GM12878 (cell line): Measurements from ENCODE around the gene ZNF554.

Experiments used
- BCL3 ChIP-seq: IDR thresholded peaks from 2 replicates; pipeline ENCODE4 v1.6.1; 2011; ENCODE audit warnings: borderline replicate concordance, low read depth, mild to moderate bottlenecking, moderate library complexity, low read length; ENCODE audit not compliant: insufficient read depth, poor library complexity, severe bottlenecking
- CREB1 ChIP-seq: IDR thresholded peaks from 2 replicates; pipeline ENCODE4 v1.6.1; 2012; ENCODE audit warnings: low read depth, mild to moderate bottlenecking, inconsistent platforms
- CTCF ChIP-seq, 3 experiments: IDR thresholded peaks in 2 of 3; conservative IDR thresholded peaks in 1 of 3; 2 replicates each; pipeline ENCODE4 v1.5.1; 2011; ENCODE audit warnings: low read depth in 3 of 3, low read length in 3 of 3, mild to moderate bottlenecking in 3 of 3, control low read depth in 2 of 3, moderate library complexity in 2 of 3, inconsistent platforms in 1 of 3, mixed read lengths in 1 of 3; ENCODE audit not compliant: control insufficient read depth in 2 of 3, insufficient read depth in 1 of 3; ENCODE audit errors: extremely low read depth in 1 of 3
- E2F8 ChIP-seq: fragments of 450-650 bp; IDR thresholded peaks from 2 replicates; pipeline ENCODE4 v1.6.1; 2018; ENCODE audit warnings: mild to moderate bottlenecking, low read depth, moderate library complexity; ENCODE audit not compliant: partially characterized antibody
- EED ChIP-seq: sonication (generic); IDR thresholded peaks from 2 replicates; pipeline ENCODE4 v1.6.1; 2016; ENCODE audit warnings: antibody characterized with exemption, low read depth
- EP300 ChIP-seq, 2 experiments: fragments of 150-350 bp in 1 of 2; IDR thresholded peaks; 2 replicates each; pipeline ENCODE4 v1.6.1; 2011 to 2012; ENCODE audit warnings: low read depth in 2 of 2, low read length in 2 of 2, borderline replicate concordance in 1 of 2, improper control_type of control experiment in 1 of 2, inconsistent platforms in 1 of 2; ENCODE audit not compliant: control insufficient read depth in 1 of 2
- EZH2 ChIP-seq: IDR thresholded peaks from 2 replicates; pipeline ENCODE4 v1.6.1; 2012; ENCODE audit warnings: low read depth, mild to moderate bottlenecking, control low read depth, inconsistent platforms, low read length, borderline replicate concordance; ENCODE audit not compliant: control insufficient read depth
- JUNB ChIP-seq: IDR thresholded peaks from 2 replicates; pipeline ENCODE4 v1.6.1; 2016; ENCODE audit warnings: antibody characterized with exemption, mild to moderate bottlenecking
- MAX ChIP-seq: IDR thresholded peaks from 2 replicates; pipeline ENCODE4 v1.6.1; 2012; ENCODE audit warnings: low read depth, low read length, improper control_type of control experiment
- MXI1 ChIP-seq: fragments of 150-350 bp; IDR thresholded peaks from 2 replicates; pipeline ENCODE4 v1.6.1; 2011; ENCODE audit warnings: low read depth, mild to moderate bottlenecking, inconsistent platforms, low read length, improper control_type of control experiment
- POLR2A ChIP-seq: IDR thresholded peaks from 2 replicates; pipeline ENCODE4 v1.6.1; 2011; ENCODE audit warnings: low read depth, mild to moderate bottlenecking, low read length
- POLR2AphosphoS5 ChIP-seq: IDR thresholded peaks from 2 replicates; pipeline ENCODE4 v1.6.1; 2011; ENCODE audit warnings: mild to moderate bottlenecking, low read length, inconsistent platforms
- ZNF24 ChIP-seq: fragments of 450-650 bp; IDR thresholded peaks from 2 replicates; pipeline ENCODE4 v1.6.1; 2017; ENCODE audit warnings: antibody characterized with exemption, mild to moderate bottlenecking
- ZNF274 ChIP-seq: IDR thresholded peaks from one replicate; pipeline ENCODE4 v1.8.0; 2011; ENCODE audit not compliant: insufficient read length, insufficient read depth

GRCh38 chr19:2841855-2842574 is 22.3 kb downstream of the ZNF554 start:
- TF ChIP-seq E2F8 (no peak), EZH2 (no peak), ZNF24 (no peak), BCL3 (no peak), CREB1 (no peak), EED (no peak), CTCF (IDR thresholded peaks at IDR 0.05 in 2 of 3, conservative IDR thresholded peaks at IDR 0.05 in 1 of 3; ENCODE audit: control insufficient read depth in 2 of 3, extremely low read depth in 1 of 3, insufficient read depth in 1 of 3, low read depth in 3 of 3, low read length in 3 of 3) (no peak), JUNB (no peak), POLR2A (no peak), MXI1 (no peak), ZNF274 (no peak), MAX (no peak), EP300 (IDR thresholded peaks at IDR 0.05; ENCODE audit: borderline replicate concordance in 1 of 2, control insufficient read depth in 1 of 2, low read depth in 2 of 2, low read length in 2 of 2) (no peak), POLR2AphosphoS5 (no peak)
